ENCODE measurements around the gene ZNF844.

DNA sequence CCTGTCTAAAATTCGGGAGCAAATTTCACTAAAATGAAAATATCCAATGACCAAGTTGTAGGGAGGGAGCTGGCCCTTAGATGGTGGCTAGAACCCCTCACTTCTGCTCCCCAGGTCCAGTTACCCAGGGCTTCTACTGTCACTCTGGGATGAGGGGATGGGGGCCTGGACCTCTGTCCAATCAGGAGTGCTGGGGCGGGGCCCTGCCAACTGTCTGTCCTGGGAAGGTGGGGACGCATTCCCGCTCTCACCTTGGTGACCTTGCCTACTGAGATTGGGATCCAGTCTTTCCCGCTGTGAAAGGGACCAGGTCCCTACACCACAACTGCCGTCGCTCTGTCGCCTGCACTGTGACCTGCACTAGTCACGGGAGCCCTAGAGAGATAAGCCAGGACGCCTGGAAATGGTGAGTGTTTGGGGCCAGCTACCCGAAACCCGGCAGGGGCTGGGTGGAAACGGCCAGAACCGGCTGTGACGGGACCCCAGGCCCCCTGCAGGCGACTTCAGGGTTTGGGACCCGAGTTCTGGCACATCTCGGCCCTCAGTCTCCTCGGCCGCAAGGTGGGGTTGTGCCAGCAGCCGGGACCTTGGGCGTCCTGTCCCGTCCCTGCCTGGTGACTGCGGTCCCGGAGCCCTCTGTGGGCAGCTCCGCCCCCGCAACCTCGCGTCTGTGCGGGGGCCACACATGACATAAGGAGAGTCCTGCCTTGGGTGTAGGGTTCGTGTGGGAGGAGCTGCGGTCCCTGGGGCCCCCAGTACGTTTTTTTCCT lies 52.9 kb downstream of the ZNF844 start:
- TF ChIP-seq, protein P1, sequence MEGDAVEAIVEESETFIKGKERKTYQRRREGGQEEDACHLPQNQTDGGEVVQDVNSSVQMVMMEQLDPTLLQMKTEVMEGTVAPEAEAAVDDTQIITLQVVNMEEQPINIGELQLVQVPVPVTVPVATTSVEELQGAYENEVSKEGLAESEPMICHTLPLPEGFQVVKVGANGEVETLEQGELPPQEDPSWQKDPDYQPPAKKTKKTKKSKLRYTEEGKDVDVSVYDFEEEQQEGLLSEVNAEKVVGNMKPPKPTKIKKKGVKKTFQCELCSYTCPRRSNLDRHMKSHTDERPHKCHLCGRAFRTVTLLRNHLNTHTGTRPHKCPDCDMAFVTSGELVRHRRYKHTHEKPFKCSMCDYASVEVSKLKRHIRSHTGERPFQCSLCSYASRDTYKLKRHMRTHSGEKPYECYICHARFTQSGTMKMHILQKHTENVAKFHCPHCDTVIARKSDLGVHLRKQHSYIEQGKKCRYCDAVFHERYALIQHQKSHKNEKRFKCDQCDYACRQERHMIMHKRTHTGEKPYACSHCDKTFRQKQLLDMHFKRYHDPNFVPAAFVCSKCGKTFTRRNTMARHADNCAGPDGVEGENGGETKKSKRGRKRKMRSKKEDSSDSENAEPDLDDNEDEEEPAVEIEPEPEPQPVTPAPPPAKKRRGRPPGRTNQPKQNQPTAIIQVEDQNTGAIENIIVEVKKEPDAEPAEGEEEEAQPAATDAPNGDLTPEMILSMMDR (IDR thresholded peaks at IDR 0.05 in 4 of 5, conservative IDR thresholded peaks at IDR 0.05 in 1 of 5), result no peak
- no peak for TF ChIP-seq POLR2A (IDR thresholded peaks at IDR 0.05)
